ENCODE measurements around the gene TRIM24. TPM values are rescaled to one million over a fixed set of nuclear protein-coding genes. Genes with fewer than 3 reads are reported as not detected.

TRIM24 gene
- total RNA-seq, 1 donor from 2014 or later: 116 TPM

- H4K20me1 ChIP-seq (ENCODE audit: low read depth): no peaks in the 10 kb centered on the region
- peaks cover 81% of the 10 kb centered on the region for H3K36me3 Mint-ChIP-seq
- no peaks in the 10 kb centered on the region for H3K4me1 ChIP-seq
- peaks cover 58% of the 10 kb centered on the region for H3K36me3 ChIP-seq
- no peak overlapping the region for H2AFZ ChIP-seq (replicated peaks)
- H3K9ac ChIP-seq: no peak overlapping the region
- TF ChIP-seq EZH2 (IDR thresholded peaks at IDR 0.05) (no peak), EZH2phosphoT487 (IDR thresholded peaks at IDR 0.05) (no peak), CTCF (IDR thresholded peaks at IDR 0.05) (no peak)
- H3F3A ChIP-seq (ENCODE audit: low read depth): peaks cover 48% of the 10 kb centered on the region
- H3K9me3 ChIP-seq (ENCODE audit: low read depth): no peaks in the 10 kb centered on the region
- no peaks in the 10 kb centered on the region for H3K4me1 Mint-ChIP-seq
- no peak overlapping the region for H3K4me3 ChIP-seq
- H3K27ac ChIP-seq: no peak overlapping the region
- peaks cover 29% of the 10 kb centered on the region for H3K9me3 Mint-ChIP-seq
- no peak overlapping the region for H3K27ac Mint-ChIP-seq
- DNase-seq (ENCODE audit: low spot score): no peak
- no peaks in the 10 kb centered on the region for H3K27me3 ChIP-seq
- peaks cover 44% of the 10 kb centered on the region for H3K79me2 ChIP-seq (ENCODE audit: low read depth)
- H3K27me3 Mint-ChIP-seq (ENCODE audit: insufficient read depth, low read depth): peaks cover 5% of the 10 kb centered on the region
- H3K4me3 Mint-ChIP-seq: no peak overlapping the region
- no peak overlapping the region for H3K4me2 ChIP-seq
These were observed 103.7 kb downstream of the TRIM24 start for GRCh38 chr7:138563808-138564207.

GRCh38 chr7:138564365-138564764, 104.3 kb downstream of the TRIM24 start:
- H4K20me1 ChIP-seq (ENCODE audit: low read depth): no peaks in the 10 kb centered on the region
- no peaks in the 10 kb centered on the region for H3K4me1 ChIP-seq
- peaks cover 64% of the 10 kb centered on the region for H3K36me3 ChIP-seq
- peaks cover 45% of the 10 kb centered on the region for H3K79me2 ChIP-seq (ENCODE audit: low read depth)
- H3K4me3 ChIP-seq: no peak overlapping the region
- H3K4me2 ChIP-seq: no peak overlapping the region
- Mint-ChIP-seq H3K36me3 (peaks cover 80% of the 10 kb centered on the region), H3K9me3 (peaks cover 27% of the 10 kb centered on the region), H3K27me3 (ENCODE audit: insufficient read depth, low read depth) (peaks cover 5% of the 10 kb centered on the region), H3K4me1 (no peaks in the 10 kb centered on the region), H3K27ac (no peak overlapping the region), H3K4me3 (no peak overlapping the region)
- H3K27ac ChIP-seq: no peak overlapping the region
- no peak for TF ChIP-seq EZH2phosphoT487 (IDR thresholded peaks at IDR 0.05)
- TF ChIP-seq EZH2 (IDR thresholded peaks at IDR 0.05): no peak
- TF ChIP-seq CTCF (IDR thresholded peaks at IDR 0.05): no peak
- no peak for DNase-seq (ENCODE audit: low spot score)
- no peak overlapping the region for H3K9ac ChIP-seq
- no peaks in the 10 kb centered on the region for H3K27me3 ChIP-seq
- H3K9me3 ChIP-seq (ENCODE audit: low read depth): no peaks in the 10 kb centered on the region
- H2AFZ ChIP-seq (replicated peaks): no peak overlapping the region
- H3F3A ChIP-seq (ENCODE audit: low read depth): peaks cover 54% of the 10 kb centered on the region

GRCh38 chr7:138565071-138565450, 105.0 kb downstream of the TRIM24 start:
- peaks cover 76% of the 10 kb centered on the region for H3K36me3 Mint-ChIP-seq
- peaks cover 61% of the 10 kb centered on the region for H3F3A ChIP-seq (ENCODE audit: low read depth)
- H4K20me1 ChIP-seq (ENCODE audit: low read depth): no peaks in the 10 kb centered on the region
- peaks cover 68% of the 10 kb centered on the region for H3K36me3 ChIP-seq
- no peak overlapping the region for H3K9ac ChIP-seq
- peaks cover 27% of the 10 kb centered on the region for H3K9me3 Mint-ChIP-seq
- no peak for TF ChIP-seq EZH2phosphoT487 (IDR thresholded peaks at IDR 0.05)
- TF ChIP-seq EZH2 (IDR thresholded peaks at IDR 0.05): no peak
- TF ChIP-seq CTCF (IDR thresholded peaks at IDR 0.05): no peak
- no peaks in the 10 kb centered on the region for H3K9me3 ChIP-seq (ENCODE audit: low read depth)
- peaks cover 5% of the 10 kb centered on the region for H3K27me3 Mint-ChIP-seq (ENCODE audit: insufficient read depth, low read depth)
- H3K4me3 Mint-ChIP-seq: no peak overlapping the region
- no peaks in the 10 kb centered on the region for H3K4me1 ChIP-seq
- H3K27me3 ChIP-seq: no peaks in the 10 kb centered on the region
- H3K4me1 Mint-ChIP-seq: no peaks in the 10 kb centered on the region
- H3K27ac Mint-ChIP-seq: no peak overlapping the region
- no peak overlapping the region for H2AFZ ChIP-seq (replicated peaks)
- H3K79me2 ChIP-seq (ENCODE audit: low read depth): peaks cover 44% of the 10 kb centered on the region
- H3K27ac ChIP-seq: no peak overlapping the region
- no peak overlapping the region for H3K4me3 ChIP-seq
- no peak overlapping the region for H3K4me2 ChIP-seq
- no peak for DNase-seq (ENCODE audit: low spot score)

Data from neural progenitor cell (in vitro differentiated cells).